GM12878 (cell line): ENCODE measurements around the gene NKX6-1. TPM values are rescaled to one million over a fixed set of nuclear protein-coding genes. Genes with fewer than 3 reads are reported as not detected.
A peak's percentile ranks its signal among the peaks of the same experiment; 100 is the strongest.

Experiments
- ATAC-seq: fragments of 200-7000 bp; cut with Tn5 transposase; 3 replicates; pipeline ENCODE4 v1.9.1; 2020; ENCODE audit warnings: mild to moderate bottlenecking, moderate library complexity
- BruUV-seq: library from RNA; stranded (reverse); fragments of 400-500 nt; replicated peaks from 2 replicates; lab custom pipeline; 2021; lab: Mats Ljungman, UMichigan
- CTCF ChIA-PET: fragments of 300-600 bp; sonication (Branson Sonifier 250); formaldehyde crosslinking; extraction: SDS; loops from one replicate; lab custom pipeline; 2021; ENCODE audit warnings: inconsistent platforms; lab: Yijun Ruan, JAX
- POLR2A ChIA-PET: fragments of 350-600 bp; formaldehyde crosslinking; extraction: SDS; loops from one replicate; lab custom pipeline; 2021; ENCODE audit warnings: inconsistent platforms; lab: Charles Lee
- RAD21 ChIA-PET: fragments of 300-600 bp; sonication (Branson Sonifier 250); formaldehyde crosslinking; loops from one replicate; lab custom pipeline; 2023; ENCODE audit warnings: antibody characterized with exemption; ENCODE audit not compliant: unreplicated experiment; lab: Charles Lee
- SMC1A ChIA-PET: fragments of 300-600 bp; sonication (Branson Sonifier 250); formaldehyde crosslinking; loops from one replicate; lab custom pipeline; 2023; ENCODE audit not compliant: unreplicated experiment, uncharacterized antibody; lab: Charles Lee
- DNase-seq: peaks from one replicate; pipeline ENCODE4 v3.0.0-alpha.2; 2011; ENCODE audit warnings: low read depth, low spot score
- FAIRE-seq: peaks from 3 replicates; lab custom pipeline; 2011; peaks lifted over from hg19 to GRCh38; lab: Jason Lieb, UNC
- H2AFZ ChIP-seq: 2 replicates; pipeline ENCODE4 v1.6.0; 2011; ENCODE audit warnings: low read depth, low read length, control low read depth; ENCODE audit not compliant: control insufficient read depth
- H3K27ac ChIP-seq: 2 replicates; pipeline ENCODE4 v1.5.1; 2011; ENCODE audit warnings: control low read depth; ENCODE audit not compliant: control insufficient read depth, insufficient read depth
- H3K27me3 ChIP-seq, 2 experiments: replicated peaks in 1 of 2; 2 replicates each; pipeline versions ENCODE4 v1.6.0 to v1.6.1; 2011; ENCODE audit warnings: low read length in 1 of 2; ENCODE audit not compliant: control insufficient read depth in 2 of 2, insufficient read depth in 2 of 2
- H3K36me3 ChIP-seq, 2 experiments: 2 replicates each; pipeline ENCODE4 v1.5.1; 2011; ENCODE audit warnings: low read length in 1 of 2; ENCODE audit not compliant: control insufficient read depth in 2 of 2, insufficient read depth in 2 of 2
- H3K4me1 ChIP-seq: 2 replicates; pipeline ENCODE4 v1.6.1; 2011; ENCODE audit warnings: mild to moderate bottlenecking, low read length, moderate library complexity, mixed read lengths; ENCODE audit not compliant: control insufficient read depth, insufficient read depth
- H3K4me2 ChIP-seq: 2 replicates; pipeline ENCODE4 v1.6.0; 2011; ENCODE audit warnings: control low read depth; ENCODE audit not compliant: control insufficient read depth, insufficient read depth
- H3K4me3 ChIP-seq: fragments of 200-600 bp; sonication (generic); 2 replicates; pipeline ENCODE4 v1.5.1; 2016
- H3K79me2 ChIP-seq: 2 replicates; pipeline ENCODE4 v1.6.0; 2011; ENCODE audit warnings: low read length; ENCODE audit not compliant: control insufficient read depth, insufficient read depth
- H3K9ac ChIP-seq: 2 replicates; pipeline ENCODE4 v1.8.0; 2011; ENCODE audit warnings: low read length, control low read depth, mixed read lengths; ENCODE audit not compliant: control insufficient read depth, insufficient read depth
- H3K9me3 ChIP-seq: replicated peaks from 3 replicates; pipeline ENCODE4 v1.5.1; 2011; ENCODE audit warnings: mild to moderate bottlenecking, low read length; ENCODE audit not compliant: control insufficient read depth, insufficient read depth
- H4K20me1 ChIP-seq: 2 replicates; pipeline ENCODE4 v1.6.0; 2011; ENCODE audit not compliant: control insufficient read depth, insufficient read depth
- CTCF ChIP-seq, 3 experiments: IDR thresholded peaks in 2 of 3; conservative IDR thresholded peaks in 1 of 3; 2 replicates each; pipeline ENCODE4 v1.5.1; 2011; ENCODE audit warnings: low read depth in 3 of 3, low read length in 3 of 3, mild to moderate bottlenecking in 3 of 3, control low read depth in 2 of 3, moderate library complexity in 2 of 3, inconsistent platforms in 1 of 3, mixed read lengths in 1 of 3; ENCODE audit not compliant: control insufficient read depth in 2 of 3, insufficient read depth in 1 of 3; ENCODE audit errors: extremely low read depth in 1 of 3
- HDAC2 ChIP-seq: fragments of 200-600 bp; sonication (generic); IDR thresholded peaks from 2 replicates; pipeline ENCODE4 v1.6.1; 2017
- HDAC6 ChIP-seq: fragments of 200-600 bp; sonication (generic); IDR thresholded peaks from one replicate; pipeline ENCODE4 v1.8.0; 2017; ENCODE audit warnings: antibody characterized with exemption; ENCODE audit not compliant: unreplicated experiment
- MTA2 ChIP-seq: fragments of 450-650 bp; IDR thresholded peaks from 2 replicates; pipeline ENCODE4 v1.6.1; 2016; ENCODE audit warnings: low read depth, mild to moderate bottlenecking, moderate library complexity
- MXI1 ChIP-seq: fragments of 150-350 bp; IDR thresholded peaks from 2 replicates; pipeline ENCODE4 v1.6.1; 2011; ENCODE audit warnings: low read depth, mild to moderate bottlenecking, inconsistent platforms, low read length, improper control_type of control experiment
- MYC ChIP-seq: IDR thresholded peaks from 2 replicates; pipeline ENCODE4 v1.6.1; 2011; ENCODE audit warnings: mild to moderate bottlenecking, low read length, moderate library complexity, inconsistent platforms; ENCODE audit not compliant: insufficient read depth, insufficient replicate concordance, insufficient read length, severe bottlenecking
- NRF1 ChIP-seq: conservative IDR thresholded peaks from 2 replicates; pipeline ENCODE4 v1.6.1; 2011; ENCODE audit warnings: mild to moderate bottlenecking, low read depth, low read length, improper control_type of control experiment
- YY1 ChIP-seq: IDR thresholded peaks from 2 replicates; pipeline ENCODE4 v1.6.1; 2011; ENCODE audit warnings: low read depth, mild to moderate bottlenecking, low read length
- WGBS: methylation state at CpG from one replicate; pipeline ENCODE4 v1.1.6; 2016; ENCODE audit warnings: low lambda C conversion rate; ENCODE audit not compliant: insufficient replicate concordance, insufficient coverage; ENCODE audit errors: missing lambda C conversion rate; 5-methylcytosine and 5-hydroxymethylcytosine counted together
- in situ Hi-C: fragments of 300-500 bp; cut with MboI; formaldehyde crosslinking; loops from 9 replicates; pipeline ENCODE4 v1.14.3; 2018; ENCODE audit warnings: mixed read lengths
- intact Hi-C: fragments of 100-400 bp; cut with micrococcal nuclease; formaldehyde crosslinking; loops from one replicate; pipeline ENCODE4 v1.14.2; 2022; ENCODE audit not compliant: unreplicated experiment
- polyA plus RNA-seq, 11 experiments: library from polyadenylated mRNA; depleted of rRNA in 4 of 11; unstranded in 6 of 11; stranded (reverse) in 5 of 11; fragments of >200 nt; fragmentation: Nextera tagmentation in 4 of 11; fragmentation: Illumina TruSeq in 1 of 11; extraction: Ambion mirVana in 4 of 11; extraction: Trizol in 1 of 11; gene quantifications; 1 replicate in 1 of 11; 2 replicates in 10 of 11; pipeline versions ENCODE4 v1.2.1 to v1.2.3, GENCODE V29; 2011 to 2016; ENCODE audit warnings: inconsistent platforms in 2 of 11, missing spikeins in 2 of 11, low read depth in 1 of 11
- total RNA-seq, 4 experiments: library from RNA; depleted of rRNA in 3 of 4; stranded (reverse); fragments of >200 nt in 3 of 4; fragmentation: Illumina TruSeq in 1 of 4; extraction: Trizol in 1 of 4; gene quantifications; 2 replicates each; pipeline versions ENCODE4 v1.2.1 to v1.2.3, GENCODE V29; 2013 to 2021
- TF ChIP-seq, protein P1 (sequence below): IDR thresholded peaks from 2 replicates; pipeline ENCODE4 v1.6.1; 2012; ENCODE audit warnings: improper control_type of control experiment, low read depth, low read length; ENCODE audit not compliant: insufficient replicate concordance
- TF ChIP-seq, protein P2 (sequence below): fragments of 450-650 bp; IDR thresholded peaks from 2 replicates; pipeline ENCODE4 v1.6.1; 2016; ENCODE audit warnings: mild to moderate bottlenecking, moderate library complexity, borderline replicate concordance

The NKX6-1 gene
- total and polyA plus RNA-seq, 10 of the 15 experiments (the other 5 are each of a cell fraction or from before 2014, with no cell fraction given), result not detected

GRCh38 chr4:84503495-84504437 lies 4.7 kb upstream of the NKX6-1 start:
- no peaks in the 10 kb centered on the region for H4K20me1 ChIP-seq
- FAIRE-seq, result peak; percentile 54
- intact Hi-C loops (loop anchor here (1.0 kb wide), 3 partner anchors 597 to 859 kb away; no protein-coding TSS in a partner anchor), in situ Hi-C loops (no loop called here)
- H2AFZ ChIP-seq, result no peak overlapping the region
- no peaks in the 10 kb centered on the region for H3K79me2 ChIP-seq
- H3K27me3 ChIP-seq, result peaks cover 7 to 10% of the 10 kb centered on the region in 2 experiments
- DNase-seq, result no peak
- POLR2A ChIA-PET, result no interaction called here
- ATAC-seq, result peak; percentile 95
- no peak overlapping the region for H3K27ac ChIP-seq
- CTCF ChIA-PET, result interaction anchor here (0.6 to 2.2 kb wide), 3 partner anchors 9 to 859 kb away, joined by 3 to 8 read pairs (median 4); no protein-coding TSS in a partner anchor
- no peak overlapping the region for H3K9ac ChIP-seq
- no peaks in the 10 kb centered on the region for H3K4me1 ChIP-seq
- 19% methylated on average over 19 of the region's 19 CpGs for WGBS
- no TSS peak for BruUV-seq
- H3K36me3 ChIP-seq, result no peaks in the 10 kb centered on the region
- no peaks in the 10 kb centered on the region for H3K9me3 ChIP-seq
- RAD21 ChIA-PET, result no interaction called here
- SMC1A ChIA-PET, result no interaction called here
- H3K4me2 ChIP-seq, result no peak overlapping the region
- H3K4me3 ChIP-seq, result no peak overlapping the region
- TF ChIP-seq, protein P1, sequence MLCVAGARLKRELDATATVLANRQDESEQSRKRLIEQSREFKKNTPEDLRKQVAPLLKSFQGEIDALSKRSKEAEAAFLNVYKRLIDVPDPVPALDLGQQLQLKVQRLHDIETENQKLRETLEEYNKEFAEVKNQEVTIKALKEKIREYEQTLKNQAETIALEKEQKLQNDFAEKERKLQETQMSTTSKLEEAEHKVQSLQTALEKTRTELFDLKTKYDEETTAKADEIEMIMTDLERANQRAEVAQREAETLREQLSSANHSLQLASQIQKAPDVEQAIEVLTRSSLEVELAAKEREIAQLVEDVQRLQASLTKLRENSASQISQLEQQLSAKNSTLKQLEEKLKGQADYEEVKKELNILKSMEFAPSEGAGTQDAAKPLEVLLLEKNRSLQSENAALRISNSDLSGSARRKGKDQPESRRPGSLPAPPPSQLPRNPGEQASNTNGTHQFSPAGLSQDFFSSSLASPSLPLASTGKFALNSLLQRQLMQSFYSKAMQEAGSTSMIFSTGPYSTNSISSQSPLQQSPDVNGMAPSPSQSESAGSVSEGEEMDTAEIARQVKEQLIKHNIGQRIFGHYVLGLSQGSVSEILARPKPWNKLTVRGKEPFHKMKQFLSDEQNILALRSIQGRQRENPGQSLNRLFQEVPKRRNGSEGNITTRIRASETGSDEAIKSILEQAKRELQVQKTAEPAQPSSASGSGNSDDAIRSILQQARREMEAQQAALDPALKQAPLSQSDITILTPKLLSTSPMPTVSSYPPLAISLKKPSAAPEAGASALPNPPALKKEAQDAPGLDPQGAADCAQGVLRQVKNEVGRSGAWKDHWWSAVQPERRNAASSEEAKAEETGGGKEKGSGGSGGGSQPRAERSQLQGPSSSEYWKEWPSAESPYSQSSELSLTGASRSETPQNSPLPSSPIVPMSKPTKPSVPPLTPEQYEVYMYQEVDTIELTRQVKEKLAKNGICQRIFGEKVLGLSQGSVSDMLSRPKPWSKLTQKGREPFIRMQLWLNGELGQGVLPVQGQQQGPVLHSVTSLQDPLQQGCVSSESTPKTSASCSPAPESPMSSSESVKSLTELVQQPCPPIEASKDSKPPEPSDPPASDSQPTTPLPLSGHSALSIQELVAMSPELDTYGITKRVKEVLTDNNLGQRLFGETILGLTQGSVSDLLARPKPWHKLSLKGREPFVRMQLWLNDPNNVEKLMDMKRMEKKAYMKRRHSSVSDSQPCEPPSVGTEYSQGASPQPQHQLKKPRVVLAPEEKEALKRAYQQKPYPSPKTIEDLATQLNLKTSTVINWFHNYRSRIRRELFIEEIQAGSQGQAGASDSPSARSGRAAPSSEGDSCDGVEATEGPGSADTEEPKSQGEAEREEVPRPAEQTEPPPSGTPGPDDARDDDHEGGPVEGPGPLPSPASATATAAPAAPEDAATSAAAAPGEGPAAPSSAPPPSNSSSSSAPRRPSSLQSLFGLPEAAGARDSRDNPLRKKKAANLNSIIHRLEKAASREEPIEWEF, result no peak
- TF ChIP-seq HDAC2 (no peak), CTCF (IDR thresholded peaks at IDR 0.05 in 2 of 3, conservative IDR thresholded peaks at IDR 0.05 in 1 of 3; ENCODE audit: control insufficient read depth in 2 of 3, extremely low read depth in 1 of 3, insufficient read depth in 1 of 3, low read depth in 3 of 3, low read length in 3 of 3) (peak; percentile 54 to 67 (median 57); a peak in 5 of 6 replicates), MTA2 (no peak), HDAC6 (no peak), NRF1 (no peak), MYC (no peak), MXI1 (no peak), YY1 (peak; percentile 84)
- TF ChIP-seq, protein P2, sequence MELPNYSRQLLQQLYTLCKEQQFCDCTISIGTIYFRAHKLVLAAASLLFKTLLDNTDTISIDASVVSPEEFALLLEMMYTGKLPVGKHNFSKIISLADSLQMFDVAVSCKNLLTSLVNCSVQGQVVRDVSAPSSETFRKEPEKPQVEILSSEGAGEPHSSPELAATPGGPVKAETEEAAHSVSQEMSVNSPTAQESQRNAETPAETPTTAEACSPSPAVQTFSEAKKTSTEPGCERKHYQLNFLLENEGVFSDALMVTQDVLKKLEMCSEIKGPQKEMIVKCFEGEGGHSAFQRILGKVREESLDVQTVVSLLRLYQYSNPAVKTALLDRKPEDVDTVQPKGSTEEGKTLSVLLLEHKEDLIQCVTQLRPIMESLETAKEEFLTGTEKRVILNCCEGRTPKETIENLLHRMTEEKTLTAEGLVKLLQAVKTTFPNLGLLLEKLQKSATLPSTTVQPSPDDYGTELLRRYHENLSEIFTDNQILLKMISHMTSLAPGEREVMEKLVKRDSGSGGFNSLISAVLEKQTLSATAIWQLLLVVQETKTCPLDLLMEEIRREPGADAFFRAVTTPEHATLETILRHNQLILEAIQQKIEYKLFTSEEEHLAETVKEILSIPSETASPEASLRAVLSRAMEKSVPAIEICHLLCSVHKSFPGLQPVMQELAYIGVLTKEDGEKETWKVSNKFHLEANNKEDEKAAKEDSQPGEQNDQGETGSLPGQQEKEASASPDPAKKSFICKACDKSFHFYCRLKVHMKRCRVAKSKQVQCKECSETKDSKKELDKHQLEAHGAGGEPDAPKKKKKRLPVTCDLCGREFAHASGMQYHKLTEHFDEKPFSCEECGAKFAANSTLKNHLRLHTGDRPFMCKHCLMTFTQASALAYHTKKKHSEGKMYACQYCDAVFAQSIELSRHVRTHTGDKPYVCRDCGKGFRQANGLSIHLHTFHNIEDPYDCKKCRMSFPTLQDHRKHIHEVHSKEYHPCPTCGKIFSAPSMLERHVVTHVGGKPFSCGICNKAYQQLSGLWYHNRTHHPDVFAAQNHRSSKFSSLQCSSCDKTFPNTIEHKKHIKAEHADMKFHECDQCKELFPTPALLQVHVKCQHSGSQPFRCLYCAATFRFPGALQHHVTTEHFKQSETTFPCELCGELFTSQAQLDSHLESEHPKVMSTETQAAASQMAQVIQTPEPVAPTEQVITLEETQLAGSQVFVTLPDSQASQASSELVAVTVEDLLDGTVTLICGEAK, result no peak
